ENCODE data around the gene CHL1.

The CHL1 gene

DNA sequence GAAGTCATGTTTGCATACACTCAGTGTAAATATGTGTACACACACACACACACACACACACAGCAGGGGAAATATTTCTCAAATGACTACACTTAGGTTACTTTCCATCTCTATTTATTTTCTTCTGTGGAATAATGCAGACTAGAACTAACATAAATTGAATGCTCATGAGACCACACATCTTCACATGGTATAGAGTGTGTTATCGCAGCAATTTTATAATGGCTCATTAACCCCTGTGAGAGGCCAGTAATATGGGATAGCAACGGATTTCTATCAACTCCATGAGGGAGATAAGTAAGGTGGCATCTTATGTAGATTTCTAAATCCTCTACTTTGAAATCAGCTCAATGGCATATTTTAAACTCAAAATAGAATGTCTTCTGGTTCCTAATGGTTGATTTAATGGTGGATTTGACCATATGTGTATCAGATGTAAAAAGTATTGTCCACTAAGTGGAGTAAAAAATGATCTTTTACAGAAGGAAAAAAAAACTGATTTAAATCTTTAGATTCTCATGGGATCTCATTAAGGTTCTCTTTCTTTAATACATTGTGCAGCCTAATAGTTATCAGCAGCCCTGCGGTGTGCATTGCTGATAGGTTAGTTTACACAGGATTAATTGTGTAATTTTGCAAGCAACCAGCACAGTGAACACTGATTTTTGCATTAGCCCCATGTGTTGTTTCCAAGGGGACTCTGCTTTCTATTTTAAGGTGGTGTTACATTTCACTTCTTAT is 32.0 kb downstream of the CHL1 start:
- DNase-seq, result no peak

DNA sequence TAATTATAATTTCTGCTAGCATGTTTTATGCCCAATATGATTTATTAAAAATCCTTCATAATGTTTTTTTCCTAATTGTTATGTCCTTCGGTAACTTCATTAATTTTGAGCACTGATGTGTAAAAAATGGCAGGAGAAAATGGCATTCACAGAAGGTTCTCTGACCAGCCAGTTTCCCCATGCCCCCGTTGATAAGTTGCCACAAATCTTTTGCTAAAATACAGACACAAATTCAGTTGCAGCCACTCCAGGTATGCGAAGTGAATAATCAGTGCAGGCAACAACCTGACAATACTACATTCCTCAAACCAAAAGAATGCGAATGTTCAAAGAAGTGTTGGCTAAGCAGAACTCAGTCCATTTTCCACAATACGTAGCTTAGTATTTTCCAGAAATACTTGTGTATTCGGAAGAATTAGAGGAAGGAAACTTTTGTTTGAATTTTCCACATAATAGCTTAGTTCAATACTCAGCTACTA is 32.7 kb downstream of the CHL1 start:
- DNase-seq, result no peak

DNA sequence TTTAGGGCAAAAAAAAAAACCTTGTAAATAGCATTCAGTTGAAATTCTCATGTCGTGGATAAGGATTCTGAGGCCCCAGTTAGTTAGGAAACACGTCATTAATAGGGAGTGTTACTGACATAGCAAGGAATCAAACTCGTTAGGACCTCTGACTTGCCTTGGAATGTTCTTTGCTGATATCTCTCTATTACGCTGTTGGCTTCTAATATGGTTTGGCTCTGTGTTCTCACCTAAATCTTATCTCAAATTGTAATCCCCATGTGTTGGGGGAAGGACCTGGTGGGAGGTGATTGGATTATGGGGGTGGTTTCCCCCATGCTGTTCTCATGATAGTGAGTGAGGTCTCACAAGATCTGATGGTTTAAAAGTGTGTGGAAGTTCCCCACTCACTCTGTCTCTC is 40.3 kb downstream of the CHL1 start:
- no peak for DNase-seq

DNA sequence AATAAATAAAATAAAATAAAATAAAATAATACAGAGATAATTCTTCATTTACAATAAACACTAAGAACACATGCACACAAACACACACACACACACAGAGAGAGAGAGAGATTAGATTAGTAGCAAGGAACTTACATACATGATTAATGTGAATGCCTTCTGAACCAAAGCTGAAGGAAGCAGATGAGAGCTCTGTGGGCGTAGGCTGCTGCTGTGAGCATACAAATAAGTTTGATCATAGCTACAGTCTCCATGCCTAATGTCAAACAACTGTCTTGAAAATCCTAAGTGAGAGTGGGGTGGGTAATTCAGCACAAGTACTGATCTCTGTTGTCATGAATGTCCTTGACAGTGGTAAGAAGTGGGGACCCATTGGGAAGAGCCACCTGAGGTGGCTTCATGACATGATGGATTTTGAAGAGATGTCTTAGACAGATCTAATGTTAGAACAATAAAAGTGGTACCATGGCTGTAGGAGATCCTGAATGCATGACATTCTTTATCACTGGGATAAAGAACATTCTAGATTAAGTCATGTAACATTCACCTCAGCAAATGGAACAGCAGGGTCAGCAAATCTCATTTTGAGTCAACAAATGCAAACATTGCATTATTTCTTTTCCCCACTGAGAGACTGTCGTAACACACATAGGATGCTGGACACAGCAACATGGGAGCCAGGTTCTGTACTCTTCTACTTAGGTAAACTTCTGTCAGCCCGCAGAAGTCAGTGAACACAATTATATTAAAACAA is 46.2 kb downstream of the CHL1 start:
- no peak for DNase-seq

DNA sequence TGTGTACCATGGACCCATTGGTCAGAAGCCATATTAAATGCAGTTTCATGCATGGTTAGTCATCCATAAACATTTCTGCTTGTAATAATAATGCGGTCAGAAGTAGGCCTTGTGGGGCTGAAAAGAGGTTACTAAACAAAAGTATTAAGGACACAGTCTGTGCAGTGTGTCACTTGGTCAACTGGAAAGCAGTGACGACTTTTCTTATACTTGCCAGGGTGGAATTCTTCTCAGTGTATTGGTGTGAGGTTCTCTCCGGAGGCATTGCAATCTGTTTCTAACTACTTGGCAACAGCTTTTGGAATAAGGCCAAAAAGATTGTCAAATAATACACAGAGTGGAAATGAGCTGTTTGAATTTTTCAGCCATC is 46.8 kb downstream of the CHL1 start:
- no peak for DNase-seq

DNA sequence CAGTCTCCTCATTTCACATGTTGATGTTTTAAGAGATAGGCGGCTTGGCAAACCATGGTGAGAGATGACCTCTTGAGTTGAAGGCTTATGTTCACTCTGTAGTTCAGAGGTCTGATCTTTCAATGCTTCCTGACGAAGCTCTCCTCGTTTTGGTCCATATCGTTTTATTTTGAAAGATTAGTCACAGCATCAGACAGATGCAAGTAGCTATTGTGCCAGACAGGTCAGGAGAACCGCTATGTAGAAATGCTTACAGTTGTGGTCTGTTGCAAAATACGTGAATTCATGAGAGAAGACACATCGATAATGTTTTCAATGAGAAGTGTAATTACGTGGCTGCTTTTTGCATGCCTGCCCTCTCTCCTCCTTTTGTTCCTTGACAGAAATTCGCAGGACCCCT is 47.5 kb downstream of the CHL1 start:
- DNase-seq, result no peak

DNA sequence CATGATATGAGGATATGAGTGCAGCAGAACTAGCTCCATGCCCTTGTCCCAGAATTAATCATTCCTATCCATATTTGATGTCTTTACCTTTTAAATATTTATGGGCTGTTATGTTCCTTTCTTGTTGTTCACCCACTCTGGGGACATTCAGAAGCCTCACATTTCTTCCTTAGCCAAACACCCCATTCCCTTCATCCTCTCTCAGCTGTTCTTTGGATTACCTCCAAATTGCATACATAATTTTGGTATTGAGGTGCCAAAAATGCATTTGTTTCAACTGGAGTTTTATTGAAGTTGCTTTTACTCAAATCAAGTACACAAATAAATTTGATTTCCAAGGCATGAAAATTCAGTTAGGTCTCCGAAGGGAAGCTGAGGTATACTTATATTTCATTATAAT is 51.4 kb downstream of the CHL1 start:
- no peak for DNase-seq

DNA sequence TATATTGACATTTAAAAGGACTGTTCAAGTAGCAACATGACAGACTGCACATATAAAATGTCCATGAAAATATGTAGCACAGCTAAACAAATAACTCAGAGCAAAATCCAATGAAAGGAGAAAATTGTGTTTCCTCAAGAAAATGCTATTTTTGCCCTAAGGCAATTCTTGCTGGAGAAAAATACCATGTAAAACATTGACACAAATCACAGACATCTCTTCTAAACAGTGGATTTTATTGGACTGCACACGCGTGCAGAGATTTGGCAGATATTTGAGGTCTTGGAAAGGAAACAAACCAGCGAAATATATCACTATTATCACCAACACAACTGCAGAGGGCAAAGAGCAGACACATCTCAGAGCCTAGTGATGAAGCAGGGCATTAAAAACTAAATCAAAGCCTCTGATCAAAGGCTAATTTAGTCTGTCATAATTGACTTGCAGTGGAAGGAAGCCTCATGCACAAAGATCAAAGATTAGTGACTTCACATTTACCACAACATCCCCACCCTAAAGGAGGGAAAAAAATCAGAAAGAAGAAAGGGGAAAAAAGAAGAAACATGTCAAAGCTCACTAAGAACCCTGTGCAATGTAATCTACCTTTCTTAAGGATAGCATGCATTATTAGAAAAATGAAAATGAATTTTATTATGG is 52.4 kb downstream of the CHL1 start:
- no peak for DNase-seq

DNA sequence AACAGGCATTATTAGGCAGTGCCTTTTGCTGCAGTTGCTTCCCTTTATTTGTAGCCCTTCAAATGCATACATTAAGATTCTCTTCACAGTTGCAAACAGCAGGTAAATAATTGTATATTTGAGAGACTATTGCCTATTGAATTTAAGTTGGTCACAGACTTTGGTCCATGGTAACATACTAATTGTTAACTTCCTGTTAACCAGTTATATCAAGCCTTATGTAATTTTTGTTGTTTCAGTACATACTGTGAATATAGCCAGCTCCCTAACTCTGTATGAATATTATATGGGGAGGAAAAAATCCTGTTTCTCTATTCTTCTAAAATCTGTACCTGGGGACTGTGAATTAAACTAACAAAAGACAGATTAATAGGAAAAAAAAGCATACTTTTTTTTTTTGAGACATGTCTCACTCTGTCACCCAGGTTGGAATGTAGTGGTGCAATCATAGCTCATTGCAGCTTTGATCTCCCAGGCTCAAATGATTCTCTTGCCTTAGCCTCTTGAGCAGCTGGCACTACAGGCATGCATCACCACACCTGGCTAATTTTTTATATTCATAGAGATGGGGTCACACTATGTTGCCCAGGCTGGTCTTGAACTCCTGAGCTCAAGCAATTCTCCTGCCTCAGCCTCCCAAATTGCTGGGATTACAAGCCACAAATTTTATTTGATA is 53.2 kb downstream of the CHL1 start:
- DNase-seq, result no peak

DNA sequence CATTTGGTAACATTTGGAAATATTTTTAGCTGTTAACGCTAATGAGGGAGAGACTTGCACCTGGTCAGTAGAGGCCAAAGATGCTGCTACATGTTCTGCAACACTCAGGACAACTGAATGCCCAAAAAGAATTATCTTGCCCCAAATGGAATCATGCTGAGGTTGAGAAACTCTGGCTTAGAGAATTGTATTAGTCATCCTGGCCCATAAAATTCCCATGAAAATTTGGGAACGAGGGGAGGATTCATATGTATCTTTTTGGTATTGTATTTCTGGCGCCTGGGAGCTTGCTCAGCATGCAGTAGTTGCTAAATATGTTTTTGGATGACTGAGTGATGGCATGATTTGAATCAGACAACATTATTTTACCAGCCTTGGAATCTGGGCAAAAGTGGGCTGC is 59.9 kb downstream of the CHL1 start:
- no peak for DNase-seq

DNA sequence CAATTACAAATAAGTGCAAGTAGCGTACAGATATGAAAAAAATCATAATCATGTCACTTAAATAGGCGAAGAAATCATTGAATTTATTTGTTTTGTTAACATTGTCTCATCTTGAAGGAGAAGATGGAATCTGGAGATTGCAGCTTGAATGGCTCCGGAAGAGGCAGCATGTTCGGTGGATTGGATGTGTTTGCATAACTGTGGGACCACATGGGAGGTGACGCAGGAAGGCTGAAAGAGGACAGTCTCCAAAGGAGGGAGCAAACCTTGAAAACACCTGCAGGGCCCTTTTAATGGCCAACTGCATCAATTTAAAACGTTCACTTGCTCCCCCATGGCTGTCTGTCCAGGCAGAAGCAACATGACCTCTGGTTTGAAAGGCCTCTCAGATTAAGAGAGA is 61.3 kb downstream of the CHL1 start:
- no peak for DNase-seq

DNA sequence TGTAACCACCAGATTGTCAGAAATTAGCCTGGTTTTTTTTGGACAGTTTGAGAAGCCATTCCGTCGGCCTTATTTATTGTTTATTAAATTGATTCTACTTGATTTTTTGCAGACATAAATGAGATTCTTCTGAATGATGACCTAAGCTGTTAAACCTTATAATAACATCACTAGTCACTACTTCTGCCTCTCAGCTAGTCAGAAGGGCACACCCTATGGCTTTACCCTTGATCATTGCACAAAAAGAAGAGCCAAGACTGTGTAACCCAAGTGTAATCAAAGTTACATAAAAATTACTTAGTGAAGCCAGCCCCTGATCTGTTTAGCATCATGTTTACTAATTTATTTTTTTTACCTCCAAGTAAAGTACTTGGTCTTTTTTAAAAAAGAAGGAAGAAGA is 64.3 kb downstream of the CHL1 start:
- DNase-seq, result no peak

DNA sequence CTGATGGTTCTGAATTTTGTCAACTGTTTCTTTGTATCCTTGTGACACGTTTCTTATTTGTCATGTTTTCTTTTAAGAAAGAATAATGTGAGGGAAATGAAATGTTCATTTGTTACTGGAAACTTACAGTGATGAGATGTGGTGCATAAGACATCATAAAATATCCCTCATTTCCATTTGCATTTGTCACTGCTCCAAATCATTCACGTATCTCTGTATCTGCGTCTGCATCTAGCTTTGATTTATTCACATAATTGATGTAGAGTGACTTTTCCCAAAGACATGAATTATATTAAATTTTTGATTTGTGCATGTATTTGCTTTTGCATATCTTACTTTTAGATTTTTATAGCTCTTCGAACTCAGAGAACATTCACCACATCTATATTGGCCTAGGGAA is 66.8 kb downstream of the CHL1 start:
- no peak for DNase-seq

DNA sequence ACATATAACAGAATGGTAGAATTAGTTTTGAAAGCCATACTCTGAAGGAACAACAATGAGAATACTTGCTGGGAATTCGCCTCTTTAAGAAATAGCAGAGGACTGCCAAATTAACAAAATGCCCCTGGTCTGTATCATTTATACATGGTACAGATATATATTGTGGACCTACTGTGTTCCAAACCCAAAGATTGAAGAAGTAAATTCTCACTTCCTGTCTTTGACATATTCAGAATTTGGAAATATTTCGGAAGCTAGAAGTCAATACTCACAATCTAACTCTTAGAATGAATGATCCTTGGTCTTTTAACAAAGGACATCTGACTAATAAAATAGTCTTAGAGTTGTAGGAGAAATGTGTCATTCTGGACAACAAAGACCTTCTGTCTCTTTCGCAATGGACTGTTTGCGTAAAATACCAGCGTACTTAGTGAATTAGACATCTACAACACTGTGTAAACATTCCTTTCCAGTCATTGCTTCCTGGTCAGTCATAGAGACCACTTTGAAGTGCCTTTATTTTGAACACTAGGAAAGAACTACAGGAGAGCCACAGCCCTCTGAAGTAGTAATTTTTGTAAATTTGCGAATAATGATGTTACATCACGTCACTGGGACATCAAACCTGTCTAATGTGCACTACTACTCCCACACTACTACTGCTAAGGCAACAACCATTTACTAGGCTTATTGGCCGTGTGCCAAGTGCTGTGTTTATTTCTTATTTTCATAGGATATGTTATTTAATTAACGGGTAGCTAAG is 68.0 kb downstream of the CHL1 start:
- DNase-seq, result no peak

DNA sequence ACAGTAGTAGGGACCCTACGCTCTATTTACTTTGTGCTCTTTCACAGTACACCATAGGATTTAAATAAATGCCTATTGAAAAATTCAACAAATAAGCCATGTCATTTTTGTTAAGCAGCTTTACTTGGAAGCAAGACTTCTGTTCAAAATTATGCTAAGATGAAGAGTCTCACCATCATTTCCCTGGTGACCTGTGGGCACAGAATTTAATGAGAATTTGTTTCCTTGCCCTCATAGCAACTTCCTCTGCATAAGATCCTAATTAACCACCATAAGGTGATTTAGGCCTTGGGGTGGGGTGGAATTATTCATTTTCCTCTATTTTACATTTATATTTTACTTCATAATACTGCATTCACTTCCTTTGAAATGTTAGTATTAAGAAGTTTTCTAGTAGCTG is 70.5 kb downstream of the CHL1 start:
- DNase-seq, result no peak

DNA sequence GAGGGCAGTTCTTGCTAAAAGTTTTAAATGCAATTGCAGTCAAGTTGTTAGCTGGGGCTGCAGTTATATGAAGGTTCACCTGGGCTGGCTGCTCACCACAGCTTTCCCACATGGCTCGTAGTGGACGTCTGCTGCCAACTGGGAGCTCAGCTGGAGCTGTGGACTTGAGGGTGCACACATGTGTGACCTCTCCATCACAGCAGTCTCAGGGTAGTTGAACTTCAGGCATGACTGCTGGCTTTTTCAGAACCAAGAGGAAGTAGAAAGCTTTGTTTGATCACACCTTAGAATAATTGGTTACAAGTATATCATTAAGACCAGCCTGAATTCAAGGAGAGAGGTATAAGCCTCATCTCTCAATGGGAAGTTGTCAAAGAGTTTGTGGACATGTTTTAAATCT is 74.1 kb downstream of the CHL1 start:
- DNase-seq, result no peak

DNA sequence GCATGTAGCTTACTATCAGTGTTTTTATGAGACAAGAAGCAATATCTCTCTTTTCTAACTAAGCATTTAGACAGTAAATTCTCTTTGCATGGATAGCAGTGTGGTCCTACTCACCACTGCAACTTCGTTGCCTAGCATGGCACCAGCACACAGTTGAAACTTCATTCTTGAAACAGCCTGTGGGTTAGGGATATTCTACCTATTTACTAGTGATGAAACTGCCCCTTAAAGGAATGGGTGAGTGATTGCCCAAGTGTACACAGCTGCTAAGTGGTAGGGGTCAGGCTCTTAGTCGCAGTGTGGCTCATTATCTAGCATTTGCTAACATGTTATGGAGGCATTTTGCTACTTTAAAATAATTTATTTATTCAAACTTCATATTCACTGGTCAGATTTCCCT is 78.4 kb downstream of the CHL1 start:
- DNase-seq, result no peak

DNA sequence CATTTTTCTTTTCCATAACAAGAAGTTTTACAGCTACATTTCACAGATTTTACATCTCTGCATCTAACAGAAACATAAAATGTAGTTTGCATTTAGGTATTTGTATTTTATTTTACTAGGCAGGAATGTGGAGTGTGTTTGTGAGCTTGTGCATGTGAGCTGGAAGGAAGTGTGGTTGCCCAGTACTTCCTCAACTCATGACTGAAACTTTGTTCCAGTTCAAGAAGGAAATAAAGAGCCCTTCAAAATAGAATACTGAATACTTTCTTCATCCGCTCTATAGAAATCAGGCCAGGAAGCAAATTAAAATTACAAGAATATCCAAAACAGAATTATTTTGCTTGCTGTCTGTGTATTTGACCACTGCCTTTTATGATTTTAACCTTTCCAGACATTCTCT is 81.3 kb downstream of the CHL1 start:
- no peak for DNase-seq

DNA sequence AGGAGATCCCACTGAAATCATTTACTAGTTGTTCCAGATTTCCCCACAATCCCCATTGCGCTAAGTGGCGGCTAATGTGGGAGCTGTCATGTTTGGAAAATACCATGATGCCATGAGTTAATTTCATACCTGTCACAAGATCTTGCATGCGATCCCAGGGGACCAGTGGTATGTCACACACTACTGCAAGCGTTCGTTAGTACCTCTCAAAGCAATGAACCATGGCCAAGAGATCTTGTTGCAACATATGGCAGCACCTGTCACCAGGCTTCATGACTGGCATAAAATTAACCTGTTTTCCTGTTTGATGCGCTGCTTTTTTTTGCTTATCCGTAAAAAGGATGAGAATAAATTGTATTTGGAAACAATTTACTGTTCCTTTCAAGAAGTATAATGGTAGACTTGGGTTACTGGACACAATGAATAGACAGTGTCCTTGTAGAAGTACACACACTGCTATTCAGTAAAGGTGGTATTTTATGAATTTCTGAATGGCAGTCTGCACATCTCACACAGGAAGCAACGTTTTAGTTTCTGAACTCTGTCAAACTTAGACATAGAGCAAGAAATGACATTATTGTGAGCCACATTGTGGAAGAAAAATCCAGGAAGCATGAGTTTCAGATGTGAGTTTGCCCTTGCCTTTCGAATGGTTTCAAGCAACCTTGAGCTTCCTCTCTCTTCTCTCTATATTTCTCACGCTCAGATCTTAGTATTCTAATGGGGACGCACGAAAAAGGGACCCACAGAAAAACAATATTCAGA is 81.9 kb downstream of the CHL1 start:
- no peak for DNase-seq

DNA sequence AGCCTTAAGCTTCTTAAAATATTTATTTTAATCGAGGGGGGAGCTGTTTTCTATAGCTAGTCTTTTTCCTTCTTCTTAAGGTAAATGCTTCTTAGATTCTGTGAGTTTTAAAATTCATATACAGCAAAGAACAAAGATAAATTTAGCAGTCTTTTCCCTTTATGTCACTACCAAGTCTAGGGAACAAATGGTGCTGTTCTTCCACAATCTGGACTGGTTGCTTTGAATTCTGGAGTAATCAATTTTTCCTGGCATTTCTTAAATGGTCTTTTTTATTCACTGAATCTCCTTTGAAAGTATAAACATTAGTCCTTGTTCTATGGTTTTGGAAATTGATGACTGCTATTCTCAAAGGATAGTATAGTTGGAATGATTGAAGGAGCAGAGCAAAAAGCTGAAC is 82.8 kb downstream of the CHL1 start:
- DNase-seq, result no peak

DNA sequence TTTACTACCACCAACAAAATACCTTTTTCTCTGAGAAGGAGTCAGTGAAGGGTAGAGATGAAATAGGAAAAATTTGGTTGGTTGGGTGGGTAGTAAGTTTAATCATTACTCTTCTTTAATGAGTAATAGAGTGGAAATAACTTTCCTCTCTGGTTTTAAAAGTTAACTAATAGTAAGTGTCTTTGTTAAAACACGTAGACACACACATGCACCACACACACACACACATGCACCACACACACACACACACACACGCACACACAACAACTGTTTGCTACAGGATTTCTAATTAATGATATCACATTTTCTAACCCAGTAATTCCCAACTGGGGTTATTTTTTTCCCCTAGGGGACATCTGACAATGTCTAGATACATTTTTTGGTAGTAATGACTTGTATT is 84.1 kb downstream of the CHL1 start:
- no peak for DNase-seq

DNA sequence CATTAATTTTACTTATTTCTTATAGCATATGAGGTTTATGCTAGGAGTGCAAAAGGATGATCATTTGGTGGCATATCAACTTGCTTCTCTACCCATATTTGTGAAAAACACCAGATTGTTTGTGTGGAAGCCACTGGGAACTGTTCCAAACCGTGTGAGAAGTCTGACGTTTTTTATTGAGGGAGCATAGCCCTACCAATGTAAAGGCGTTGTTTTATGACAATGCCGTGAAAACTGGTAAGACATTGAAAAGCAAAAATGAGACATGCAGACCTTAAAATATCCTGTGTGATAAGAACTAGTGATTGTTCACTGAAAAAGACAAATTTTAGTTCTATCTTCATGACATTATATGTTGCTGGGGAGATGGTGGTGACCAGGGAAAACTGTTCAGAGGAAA is 87.8 kb downstream of the CHL1 start:
- no peak for DNase-seq
